Panc1 (cell line): ENCODE measurements around the gene TSPAN3. TPM values are rescaled to one million over a fixed set of nuclear protein-coding genes. Genes with fewer than 3 reads are reported as not detected.
A peak's percentile ranks its signal among the peaks of the same experiment; 100 is the strongest.

Experiments used
- ATAC-seq: fragments of 200-7000 bp; cut with Tn5 transposase; 2 replicates; pipeline ENCODE4 v1.9.1; 2020; ENCODE audit warnings: mild to moderate bottlenecking, moderate library complexity
- BruUV-seq: library from RNA; stranded (reverse); fragments of 400-500 nt; replicated peaks from 2 replicates; lab custom pipeline; 2021; lab: Mats Ljungman, UMichigan
- CTCF ChIA-PET: fragments of 300-600 bp; sonication (Branson Sonifier 250); formaldehyde crosslinking; loops from one replicate; lab custom pipeline; 2022; ENCODE audit warnings: antibody characterized with exemption; lab: Charles Lee
- POLR2A ChIA-PET: fragments of 300-600 bp; sonication (Branson Sonifier 250); formaldehyde crosslinking; loops from one replicate; lab custom pipeline; 2022; ENCODE audit warnings: antibody characterized with exemption; lab: Charles Lee
- DNase-seq: peaks from one replicate; pipeline ENCODE4 v3.0.0-alpha.2; 2010; ENCODE audit warnings: low read depth, low spot score
- H3K27ac ChIP-seq: 2 replicates; pipeline ENCODE4 v1.5.1; 2011; ENCODE audit warnings: mild to moderate bottlenecking, low read length, inconsistent platforms
- H3K27me3 ChIP-seq: fragments of 200-500 bp; sonication (Bioruptor generic); 2 replicates; pipeline ENCODE4 v1.6.0; 2014; ENCODE audit warnings: low read length, inconsistent platforms; ENCODE audit not compliant: control insufficient read depth, insufficient read depth
- H3K36me3 ChIP-seq: fragments of 200-500 bp; sonication (Bioruptor generic); 2 replicates; pipeline ENCODE4 v1.5.1; 2014; ENCODE audit warnings: inconsistent platforms, mild to moderate bottlenecking, low read length, moderate library complexity; ENCODE audit not compliant: control insufficient read depth, insufficient read depth
- H3K4me1 ChIP-seq: 2 replicates; pipeline ENCODE4 v1.5.1; 2011; ENCODE audit warnings: inconsistent platforms, mild to moderate bottlenecking, low read length, moderate library complexity; ENCODE audit not compliant: control insufficient read depth, insufficient read depth
- H3K4me3 ChIP-seq, 2 experiments: 2 replicates each; pipeline ENCODE4 v1.5.1; 2011 to 2012; ENCODE audit warnings: low read depth in 2 of 2, low read length in 2 of 2, mild to moderate bottlenecking in 2 of 2, inconsistent platforms in 1 of 2, moderate library complexity in 1 of 2
- H3K9me3 ChIP-seq: fragments of 200-500 bp; sonication (Bioruptor generic); 2 replicates; pipeline ENCODE4 v1.5.1; 2014; ENCODE audit warnings: low read depth, mild to moderate bottlenecking, inconsistent platforms, low read length, moderate library complexity; ENCODE audit not compliant: control insufficient read depth, insufficient read depth
- POLR2AphosphoS5 ChIP-seq: IDR thresholded peaks from 2 replicates; pipeline ENCODE4 v1.6.1; 2012; ENCODE audit warnings: mild to moderate bottlenecking, low read depth, low read length, moderate library complexity
- SIN3A ChIP-seq: IDR thresholded peaks from 2 replicates; pipeline ENCODE4 v1.6.1; 2012; ENCODE audit warnings: low read depth, mild to moderate bottlenecking, low read length, moderate library complexity, borderline replicate concordance; ENCODE audit not compliant: insufficient read depth
- TCF7L2 ChIP-seq: IDR thresholded peaks from 2 replicates; pipeline ENCODE4 v1.6.1; 2011; ENCODE audit warnings: mild to moderate bottlenecking, low read depth, low read length, inconsistent platforms
- in situ Hi-C: cut with HindIII; loops from 2 replicates; pipeline ENCODE4 v1.10.0; 2016; ENCODE audit warnings: low sequenced_read_pairs, low pct_unique_long_range_greater_than_20kb
- intact Hi-C: fragments of 100-400 bp; cut with micrococcal nuclease; formaldehyde crosslinking; loops from one replicate; pipeline ENCODE4 v1.10.0; 2022; ENCODE audit not compliant: unreplicated experiment
- total RNA-seq: library from RNA; stranded (reverse); gene quantifications from one replicate; pipeline ENCODE4 v1.2.1, GENCODE V29; 2021; ENCODE audit not compliant: unreplicated experiment
- TF ChIP-seq, protein P1 (sequence below): fragments of 450-650 bp; IDR thresholded peaks from 2 replicates; pipeline ENCODE4 v1.5.1; 2017; ENCODE audit warnings: mild to moderate bottlenecking
- TF ChIP-seq, protein P2 (sequence below), 2 experiments: IDR thresholded peaks; 2 replicates each; pipeline ENCODE4 v1.6.1; 2011 to 2012; ENCODE audit warnings: low read depth in 2 of 2, control low read depth in 1 of 2, low read length in 1 of 2, mild to moderate bottlenecking in 1 of 2, moderate library complexity in 1 of 2; ENCODE audit not compliant: insufficient read depth in 1 of 2

Gene TSPAN3
- total RNA-seq, 1 experiment from 2014 or later: 130 TPM

DNA sequence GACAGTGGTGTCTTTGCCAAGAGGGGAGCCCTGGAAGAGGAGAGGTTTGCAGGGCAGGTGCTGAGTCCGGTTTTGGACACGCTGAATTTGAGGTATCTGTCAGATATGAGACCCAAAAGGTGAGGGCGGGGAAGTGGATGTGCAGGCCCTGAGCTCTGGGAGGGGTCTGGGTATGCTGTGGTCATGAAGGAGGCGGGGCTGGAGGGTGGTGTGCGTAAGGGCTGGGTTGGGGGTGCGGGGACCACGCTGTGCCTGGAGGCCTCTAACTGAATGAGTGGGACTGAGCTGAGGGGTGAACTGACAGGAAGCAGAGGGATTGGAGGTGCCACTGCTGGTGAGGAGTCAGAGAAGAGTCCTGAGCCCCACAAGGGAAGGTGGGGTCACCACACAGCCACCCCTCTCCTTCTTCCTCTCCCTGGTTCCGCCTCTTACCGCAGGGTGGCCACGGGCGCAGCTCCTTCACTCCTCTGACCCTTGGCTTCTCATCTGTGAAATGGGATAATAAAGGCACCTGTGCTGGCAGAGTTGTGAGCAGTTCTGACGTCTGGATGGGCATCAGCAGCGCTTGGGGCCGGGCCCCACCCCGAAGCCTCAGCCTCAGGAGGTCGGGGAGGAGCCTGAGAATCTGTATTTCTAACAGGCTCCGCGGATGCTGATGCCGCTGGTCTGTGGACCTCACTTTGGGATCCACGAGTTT is 47.2 kb downstream of the TSPAN3 start:
- no TSS peak for BruUV-seq
- intact Hi-C loops (no loop called here), in situ Hi-C loops (no loop called here)
- ATAC-seq (peak; percentile 4; the same call in 1 of the 2 replicates), DNase-seq (no peak)
- no peak for TF ChIP-seq POLR2AphosphoS5
- TF ChIP-seq, protein P1, sequence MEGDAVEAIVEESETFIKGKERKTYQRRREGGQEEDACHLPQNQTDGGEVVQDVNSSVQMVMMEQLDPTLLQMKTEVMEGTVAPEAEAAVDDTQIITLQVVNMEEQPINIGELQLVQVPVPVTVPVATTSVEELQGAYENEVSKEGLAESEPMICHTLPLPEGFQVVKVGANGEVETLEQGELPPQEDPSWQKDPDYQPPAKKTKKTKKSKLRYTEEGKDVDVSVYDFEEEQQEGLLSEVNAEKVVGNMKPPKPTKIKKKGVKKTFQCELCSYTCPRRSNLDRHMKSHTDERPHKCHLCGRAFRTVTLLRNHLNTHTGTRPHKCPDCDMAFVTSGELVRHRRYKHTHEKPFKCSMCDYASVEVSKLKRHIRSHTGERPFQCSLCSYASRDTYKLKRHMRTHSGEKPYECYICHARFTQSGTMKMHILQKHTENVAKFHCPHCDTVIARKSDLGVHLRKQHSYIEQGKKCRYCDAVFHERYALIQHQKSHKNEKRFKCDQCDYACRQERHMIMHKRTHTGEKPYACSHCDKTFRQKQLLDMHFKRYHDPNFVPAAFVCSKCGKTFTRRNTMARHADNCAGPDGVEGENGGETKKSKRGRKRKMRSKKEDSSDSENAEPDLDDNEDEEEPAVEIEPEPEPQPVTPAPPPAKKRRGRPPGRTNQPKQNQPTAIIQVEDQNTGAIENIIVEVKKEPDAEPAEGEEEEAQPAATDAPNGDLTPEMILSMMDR: no peak
- TF ChIP-seq, protein P2, sequence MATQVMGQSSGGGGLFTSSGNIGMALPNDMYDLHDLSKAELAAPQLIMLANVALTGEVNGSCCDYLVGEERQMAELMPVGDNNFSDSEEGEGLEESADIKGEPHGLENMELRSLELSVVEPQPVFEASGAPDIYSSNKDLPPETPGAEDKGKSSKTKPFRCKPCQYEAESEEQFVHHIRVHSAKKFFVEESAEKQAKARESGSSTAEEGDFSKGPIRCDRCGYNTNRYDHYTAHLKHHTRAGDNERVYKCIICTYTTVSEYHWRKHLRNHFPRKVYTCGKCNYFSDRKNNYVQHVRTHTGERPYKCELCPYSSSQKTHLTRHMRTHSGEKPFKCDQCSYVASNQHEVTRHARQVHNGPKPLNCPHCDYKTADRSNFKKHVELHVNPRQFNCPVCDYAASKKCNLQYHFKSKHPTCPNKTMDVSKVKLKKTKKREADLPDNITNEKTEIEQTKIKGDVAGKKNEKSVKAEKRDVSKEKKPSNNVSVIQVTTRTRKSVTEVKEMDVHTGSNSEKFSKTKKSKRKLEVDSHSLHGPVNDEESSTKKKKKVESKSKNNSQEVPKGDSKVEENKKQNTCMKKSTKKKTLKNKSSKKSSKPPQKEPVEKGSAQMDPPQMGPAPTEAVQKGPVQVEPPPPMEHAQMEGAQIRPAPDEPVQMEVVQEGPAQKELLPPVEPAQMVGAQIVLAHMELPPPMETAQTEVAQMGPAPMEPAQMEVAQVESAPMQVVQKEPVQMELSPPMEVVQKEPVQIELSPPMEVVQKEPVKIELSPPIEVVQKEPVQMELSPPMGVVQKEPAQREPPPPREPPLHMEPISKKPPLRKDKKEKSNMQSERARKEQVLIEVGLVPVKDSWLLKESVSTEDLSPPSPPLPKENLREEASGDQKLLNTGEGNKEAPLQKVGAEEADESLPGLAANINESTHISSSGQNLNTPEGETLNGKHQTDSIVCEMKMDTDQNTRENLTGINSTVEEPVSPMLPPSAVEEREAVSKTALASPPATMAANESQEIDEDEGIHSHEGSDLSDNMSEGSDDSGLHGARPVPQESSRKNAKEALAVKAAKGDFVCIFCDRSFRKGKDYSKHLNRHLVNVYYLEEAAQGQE (IDR thresholded peaks at IDR 0.05; ENCODE audit: insufficient read depth in 1 of 2, low read depth in 2 of 2, low read length in 1 of 2): no peak
- H3K36me3 ChIP-seq: no peaks in the 10 kb centered on the region
- H3K27me3 ChIP-seq: no peaks in the 10 kb centered on the region
- no peaks in the 10 kb centered on the region; the same call in 1 of the 2 replicates for H3K4me1 ChIP-seq
- POLR2A ChIA-PET: no interaction called here
- CTCF ChIA-PET: interaction anchor here (1.1 to 1.3 kb wide), 2 partner anchors 10 to 46 kb away, joined by 4 read pairs; no protein-coding TSS in a partner anchor
- no peaks in the 10 kb centered on the region for H3K9me3 ChIP-seq
- H3K27ac ChIP-seq: no peak overlapping the region
- no peak overlapping the region for H3K4me3 ChIP-seq

DNA sequence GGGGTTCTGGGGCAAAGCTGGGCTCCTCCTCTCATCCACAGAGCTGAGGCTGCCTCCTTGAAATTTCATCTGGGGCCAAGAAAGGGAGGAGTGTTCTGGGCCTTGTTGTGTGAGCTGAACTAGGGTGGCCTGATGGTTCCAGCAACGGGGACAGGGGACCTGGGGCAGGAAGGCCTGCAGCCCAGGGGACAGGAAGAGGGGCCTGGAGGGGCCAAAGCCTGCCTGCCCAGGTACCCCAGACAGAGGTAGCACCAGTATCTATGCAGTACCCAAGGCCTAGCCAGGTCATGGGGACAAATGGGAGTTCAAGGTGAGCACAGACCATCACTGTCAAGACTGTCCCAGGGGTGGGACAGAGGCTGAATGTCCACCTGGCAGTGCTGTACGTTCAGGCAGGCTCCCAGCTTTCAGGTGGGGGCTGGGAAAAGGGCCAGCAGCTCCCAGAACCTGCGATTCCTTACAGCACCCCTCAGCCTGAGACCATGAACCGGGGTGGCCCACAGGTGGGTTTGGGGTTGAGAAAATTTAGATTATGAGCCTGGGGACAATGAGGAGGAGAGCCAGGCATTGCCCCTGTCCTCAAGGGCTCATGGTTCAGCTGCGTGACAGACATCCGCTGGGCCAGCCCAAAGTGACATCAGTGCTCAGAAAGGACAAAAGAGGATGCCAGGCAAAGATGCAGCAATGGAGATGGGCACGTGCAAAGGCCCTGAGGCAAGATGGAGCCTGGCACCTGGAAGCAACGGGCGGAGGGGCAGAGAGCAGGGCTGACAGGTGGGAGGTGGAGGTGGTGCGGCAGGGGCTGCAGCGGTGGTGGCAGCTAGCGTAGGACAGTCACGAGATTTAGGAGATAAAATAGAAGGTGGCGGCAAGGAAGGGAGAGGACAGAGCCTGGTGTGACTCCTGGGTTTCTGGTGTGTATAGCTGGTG is 48.0 kb downstream of the TSPAN3 start:
- POLR2A ChIA-PET: no interaction called here
- no peak for TF ChIP-seq TCF7L2
- TF ChIP-seq POLR2AphosphoS5: no peak
- TF ChIP-seq, protein P1: no peak
- TF ChIP-seq, protein P2 (IDR thresholded peaks at IDR 0.05; ENCODE audit: insufficient read depth in 1 of 2, low read depth in 2 of 2, low read length in 1 of 2): no peak
- TF ChIP-seq SIN3A: no peak
- no peak overlapping the region for H3K4me3 ChIP-seq
- H3K27me3 ChIP-seq: no peaks in the 10 kb centered on the region
- DNase-seq (no peak), ATAC-seq (no peak)
- BruUV-seq: no TSS peak
- CTCF ChIA-PET: interaction anchor here (1.1 kb wide), 1 partner anchor 11 kb away, joined by 4 read pairs; no protein-coding TSS in a partner anchor
- no peaks in the 10 kb centered on the region; the same call in 1 of the 2 replicates for H3K4me1 ChIP-seq
- intact Hi-C loops (no loop called here), in situ Hi-C loops (no loop called here)
- H3K36me3 ChIP-seq: no peaks in the 10 kb centered on the region
- H3K9me3 ChIP-seq: no peaks in the 10 kb centered on the region
- no peak overlapping the region for H3K27ac ChIP-seq
